GM18909 (cell line): ENCODE results near the gene GOLGA8B.
"Not testable (repeated sequence)": the region's sequence is repeated elsewhere in the genome, so short reads cannot be mapped to it uniquely, and the experiment has no call there.

Experiments
- ATAC-seq: cut with Tn5 transposase; IDR thresholded peaks from one replicate; pipeline ENCODE4 v1.9.1; 2021; ENCODE audit warnings: mild to moderate bottlenecking; ENCODE audit not compliant: unreplicated experiment, poor library complexity

GOLGA8B gene

DNA sequence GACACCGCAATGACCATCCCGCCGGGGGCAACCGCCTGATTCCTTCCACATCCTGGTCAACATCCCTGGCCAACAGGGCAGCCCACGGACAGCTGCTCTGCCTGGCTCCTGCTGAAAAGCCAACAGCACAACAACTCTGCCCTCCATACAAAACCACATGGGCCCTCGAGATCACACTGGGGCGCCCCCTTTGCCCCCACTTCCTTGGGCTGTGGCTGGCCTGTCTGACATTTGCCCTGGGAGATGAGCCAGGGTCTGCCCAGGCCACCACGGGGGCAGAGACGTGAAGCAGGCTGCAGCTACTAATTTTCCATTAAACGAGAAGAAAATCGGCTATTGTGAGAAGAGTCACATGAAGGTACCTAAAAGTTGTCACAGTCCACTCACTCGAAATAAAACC is 16.3 kb downstream of the GOLGA8B start:
- ATAC-seq = not testable (repeated sequence)

DNA sequence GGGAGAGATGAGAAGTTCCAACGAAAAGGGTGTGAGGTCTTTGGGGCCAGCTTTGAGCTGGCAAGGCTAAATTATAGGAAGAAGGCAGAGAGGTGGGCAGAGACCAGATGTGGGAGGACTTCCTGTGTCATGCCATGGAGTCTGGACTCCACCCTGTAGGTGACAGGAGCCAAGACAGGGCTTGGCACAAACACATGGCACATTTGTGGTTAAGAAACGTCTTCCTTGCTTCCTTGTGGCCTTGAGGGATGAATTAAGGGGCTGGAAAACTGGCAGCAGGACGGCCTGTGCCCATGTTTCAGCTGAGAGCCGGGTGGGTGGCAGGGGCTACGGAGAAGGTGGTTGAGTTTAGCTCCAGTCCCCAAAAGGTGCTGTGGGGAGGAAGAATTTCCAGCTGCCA is 18.7 kb downstream of the GOLGA8B start:
- ATAC-seq = not testable (repeated sequence)

DNA sequence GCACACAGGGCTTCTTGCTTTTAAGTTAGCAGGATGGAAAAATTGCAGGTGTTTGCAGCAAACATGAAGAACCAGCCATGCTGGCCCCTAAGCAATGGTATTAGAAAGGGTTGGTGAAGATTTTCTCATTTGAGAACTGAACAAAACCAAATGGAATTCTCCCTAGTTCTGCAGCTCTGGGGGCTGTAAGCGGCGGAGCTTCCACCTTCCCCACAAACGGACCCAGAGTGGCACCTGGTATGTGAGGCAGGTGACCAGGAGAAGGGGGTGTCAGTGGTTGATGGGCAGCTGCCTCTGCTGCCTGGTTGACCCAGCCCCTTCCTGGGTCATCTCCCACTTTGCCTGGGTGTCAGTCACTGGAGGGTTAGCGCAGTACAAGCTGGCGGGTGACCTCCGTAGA is 22.6 kb downstream of the GOLGA8B start:
- ATAC-seq = not testable (repeated sequence)

DNA sequence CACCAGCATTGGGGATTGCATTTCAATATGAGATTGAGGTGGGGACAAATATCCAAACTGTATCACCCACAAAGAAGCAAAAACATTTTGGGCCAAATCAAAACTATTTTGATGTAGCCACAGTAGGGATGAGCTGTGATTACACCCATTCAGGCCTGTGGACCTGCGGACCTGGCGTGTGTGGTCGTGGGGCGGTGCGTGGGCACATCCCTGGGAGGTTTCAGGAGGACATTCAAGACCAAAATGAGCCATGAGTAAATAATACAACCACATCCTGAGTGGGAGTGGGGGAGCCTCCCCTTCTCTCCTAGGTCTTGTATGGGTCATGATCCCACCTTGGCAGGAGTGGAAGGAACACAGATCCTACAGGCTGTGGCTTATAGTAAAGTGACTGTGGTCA is 23.7 kb downstream of the GOLGA8B start:
- not testable (repeated sequence) for ATAC-seq

DNA sequence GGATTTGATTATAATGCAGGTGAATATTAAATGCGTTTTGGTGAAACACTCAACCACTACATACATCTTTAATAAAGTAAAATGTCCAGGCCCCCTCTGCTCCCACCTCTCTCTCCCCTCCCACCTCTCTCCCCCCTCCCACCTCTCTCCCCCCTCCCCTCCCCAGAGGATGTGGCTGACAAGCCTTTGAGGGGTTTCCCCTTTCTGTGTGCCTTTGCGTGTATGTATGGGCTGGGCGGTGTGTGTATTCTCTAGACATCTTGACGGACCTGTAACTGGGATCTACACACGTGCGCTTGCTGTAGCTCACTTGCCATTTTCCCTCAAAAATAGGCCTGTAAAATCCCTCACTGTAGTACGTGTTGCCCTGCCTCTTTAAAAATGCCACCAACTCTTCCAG is 28.3 kb downstream of the GOLGA8B start:
- ATAC-seq = not testable (repeated sequence)

DNA sequence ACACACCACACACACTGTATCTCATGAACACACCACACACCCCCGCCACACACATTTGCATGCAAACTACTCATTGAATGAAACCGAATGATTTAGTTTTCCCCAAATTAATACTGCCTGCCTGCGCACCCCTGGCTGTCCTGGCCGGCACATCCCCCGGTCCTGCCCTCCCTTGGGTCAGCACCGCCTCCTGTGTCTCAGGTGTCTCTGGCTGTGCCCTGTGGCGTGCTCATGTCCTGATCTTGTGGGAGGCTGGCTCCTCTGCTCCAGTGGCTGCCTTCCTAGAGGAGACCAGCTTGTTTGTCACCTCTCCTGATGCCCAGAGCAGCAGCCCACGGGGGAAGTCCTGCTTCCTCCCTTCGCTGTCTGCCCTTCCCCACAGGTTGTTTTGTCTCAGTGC is 28.7 kb downstream of the GOLGA8B start:
- ATAC-seq = not testable (repeated sequence)

DNA sequence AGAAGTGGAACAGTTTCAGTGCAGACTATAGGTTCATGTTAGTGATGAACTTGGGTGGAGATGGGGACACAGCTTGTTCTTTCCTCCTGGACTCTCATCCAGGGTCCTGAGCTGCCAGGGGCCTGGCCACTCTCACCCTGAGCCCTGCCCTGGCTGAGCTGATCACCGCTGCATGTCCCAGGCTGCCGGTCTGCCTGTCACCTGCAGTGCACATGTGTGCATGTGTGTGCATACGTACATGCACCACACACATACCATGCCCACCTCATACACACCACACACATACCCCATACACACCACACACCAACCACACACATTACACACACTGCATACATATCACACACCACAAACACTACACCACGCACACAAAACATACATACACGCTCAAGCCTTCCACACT is 29.3 kb downstream of the GOLGA8B start:
- ATAC-seq = not testable (repeated sequence)

DNA sequence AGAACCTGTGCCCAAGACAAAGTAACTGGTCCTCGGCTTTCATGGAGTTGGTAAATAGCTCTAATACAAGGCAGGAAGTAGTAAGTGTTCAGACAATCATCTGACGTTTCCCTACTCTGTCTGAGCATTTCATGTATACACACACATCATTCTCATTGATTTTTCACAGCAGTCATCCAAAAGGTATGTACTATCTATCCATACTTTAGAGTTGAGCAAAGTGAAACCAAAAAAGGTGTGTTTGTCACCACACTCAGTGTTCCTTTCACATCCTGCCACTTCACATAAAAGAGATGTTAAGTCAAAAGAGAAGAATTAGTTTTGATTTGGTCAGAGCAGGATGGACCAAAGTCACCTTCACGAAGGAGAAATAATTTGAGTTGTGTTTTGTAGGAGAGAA is 33.3 kb downstream of the GOLGA8B start:
- peak; percentile 58 for ATAC-seq

DNA sequence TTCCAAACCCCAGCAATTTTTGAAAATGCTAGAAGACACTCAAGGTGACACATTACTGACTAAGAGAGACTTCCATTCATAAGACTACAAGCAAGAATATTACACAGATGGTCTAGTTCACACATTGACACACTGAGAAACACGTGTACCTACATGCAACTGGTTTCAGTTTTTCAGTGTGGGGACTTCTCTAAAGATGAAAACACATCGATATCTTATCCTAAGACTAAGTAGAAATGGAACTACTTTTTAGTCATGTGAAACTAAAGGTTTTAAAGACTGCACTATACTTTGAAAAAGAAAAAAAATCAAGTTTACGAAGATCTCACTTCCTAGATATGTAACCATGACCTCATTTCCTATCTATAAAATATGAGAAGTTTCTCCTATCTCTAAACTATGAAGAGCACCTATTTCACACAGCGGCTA is 34.1 kb downstream of the GOLGA8B start:
- peak; percentile 56 for ATAC-seq

DNA sequence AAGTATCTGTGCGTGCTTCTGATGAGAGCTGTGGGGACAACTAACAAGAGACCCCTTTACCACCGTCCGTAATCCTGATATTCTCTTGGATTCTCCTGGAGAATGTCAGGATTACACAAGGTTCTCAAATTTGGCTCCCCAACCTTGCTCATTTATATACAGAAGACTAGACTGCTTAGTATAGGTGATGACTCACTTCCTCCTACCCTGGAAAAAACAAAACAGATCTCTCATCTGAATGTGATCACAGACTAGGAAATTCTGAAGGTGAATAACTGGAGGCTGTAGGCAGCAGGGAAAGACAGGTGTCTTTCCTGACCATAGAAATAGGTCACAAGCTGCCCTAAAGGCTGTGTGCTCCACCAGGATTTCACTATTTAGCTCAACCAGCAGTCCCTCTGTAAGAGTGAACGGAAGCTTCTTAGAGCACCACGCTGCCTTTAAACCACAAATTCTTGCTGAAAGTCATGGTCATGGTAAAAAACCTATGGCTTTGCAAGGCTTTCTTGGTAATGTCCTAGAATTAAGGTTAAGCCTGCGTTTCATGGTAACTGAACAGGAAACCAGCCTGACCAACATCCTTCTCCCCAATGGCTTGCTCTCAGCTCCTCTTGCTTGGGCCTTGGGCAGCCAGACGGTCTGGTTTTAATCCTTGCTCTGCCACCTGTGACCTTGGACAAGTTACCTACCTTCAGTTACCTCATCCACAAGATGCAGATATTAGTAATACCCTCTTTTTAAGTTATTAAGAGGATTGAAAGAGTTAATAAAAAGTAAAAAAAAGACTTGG is 39.4 kb downstream of the GOLGA8B start:
- not testable (repeated sequence) for ATAC-seq

DNA sequence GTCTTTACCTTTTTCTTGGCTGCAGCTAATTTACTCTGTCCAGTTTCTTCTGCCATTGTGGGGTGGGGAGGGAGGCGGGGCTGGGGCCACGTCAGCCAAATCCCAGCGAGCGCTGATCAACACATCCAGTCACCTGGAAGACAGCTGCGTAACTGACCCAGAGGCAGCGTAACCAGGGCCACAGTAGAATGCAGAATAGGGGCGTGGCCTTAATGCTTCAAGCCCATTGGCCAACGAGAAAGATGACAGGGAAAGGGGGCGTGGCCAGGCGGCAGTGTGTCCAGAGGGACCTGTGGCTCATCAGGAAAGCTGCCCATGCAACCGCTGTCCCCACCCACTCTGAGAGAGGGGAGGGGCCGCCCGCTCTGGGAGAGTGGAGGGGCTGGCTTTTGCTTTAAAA is 47.6 kb downstream of the GOLGA8B start:
- ATAC-seq = not testable (repeated sequence)
